ENCODE results near the gene PRPF31. TPM values are rescaled to one million over a fixed set of nuclear protein-coding genes. Genes with fewer than 3 reads are reported as not detected.

PRPF31 gene, protein sequence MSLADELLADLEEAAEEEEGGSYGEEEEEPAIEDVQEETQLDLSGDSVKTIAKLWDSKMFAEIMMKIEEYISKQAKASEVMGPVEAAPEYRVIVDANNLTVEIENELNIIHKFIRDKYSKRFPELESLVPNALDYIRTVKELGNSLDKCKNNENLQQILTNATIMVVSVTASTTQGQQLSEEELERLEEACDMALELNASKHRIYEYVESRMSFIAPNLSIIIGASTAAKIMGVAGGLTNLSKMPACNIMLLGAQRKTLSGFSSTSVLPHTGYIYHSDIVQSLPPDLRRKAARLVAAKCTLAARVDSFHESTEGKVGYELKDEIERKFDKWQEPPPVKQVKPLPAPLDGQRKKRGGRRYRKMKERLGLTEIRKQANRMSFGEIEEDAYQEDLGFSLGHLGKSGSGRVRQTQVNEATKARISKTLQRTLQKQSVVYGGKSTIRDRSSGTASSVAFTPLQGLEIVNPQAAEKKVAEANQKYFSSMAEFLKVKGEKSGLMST
- total RNA-seq: 39.5 TPM
- long read RNA-seq, transcript PRPF31-203 (13 exons, 2,269 nt): minor isoform, 6 of 94 reads
- long read RNA-seq, transcript PRPF31-201 (14 exons, 2,126 nt): major isoform, 64 of 94 reads
- long read RNA-seq, partial matches to known transcripts: 9 of 94 reads
- long read RNA-seq, other reads (novel, unspliced or antisense): 15 of 94 reads

- Histone ChIP-seq H3K36me3 (peaks cover 43% of the 10 kb centered on the region), H3K27me3 (ENCODE audit: low read depth) (no peaks in the 10 kb centered on the region), H3K4me1 (peaks cover 33% of the 10 kb centered on the region), H3K9me3 (replicated peaks) (no peaks in the 10 kb centered on the region), H3K27ac (replicated peaks) (peak within 1 kb of the TSS; percentile 93), H3K4me3 (peak within 1 kb of the TSS; percentile 90)
- TF ChIP-seq, protein P1, sequence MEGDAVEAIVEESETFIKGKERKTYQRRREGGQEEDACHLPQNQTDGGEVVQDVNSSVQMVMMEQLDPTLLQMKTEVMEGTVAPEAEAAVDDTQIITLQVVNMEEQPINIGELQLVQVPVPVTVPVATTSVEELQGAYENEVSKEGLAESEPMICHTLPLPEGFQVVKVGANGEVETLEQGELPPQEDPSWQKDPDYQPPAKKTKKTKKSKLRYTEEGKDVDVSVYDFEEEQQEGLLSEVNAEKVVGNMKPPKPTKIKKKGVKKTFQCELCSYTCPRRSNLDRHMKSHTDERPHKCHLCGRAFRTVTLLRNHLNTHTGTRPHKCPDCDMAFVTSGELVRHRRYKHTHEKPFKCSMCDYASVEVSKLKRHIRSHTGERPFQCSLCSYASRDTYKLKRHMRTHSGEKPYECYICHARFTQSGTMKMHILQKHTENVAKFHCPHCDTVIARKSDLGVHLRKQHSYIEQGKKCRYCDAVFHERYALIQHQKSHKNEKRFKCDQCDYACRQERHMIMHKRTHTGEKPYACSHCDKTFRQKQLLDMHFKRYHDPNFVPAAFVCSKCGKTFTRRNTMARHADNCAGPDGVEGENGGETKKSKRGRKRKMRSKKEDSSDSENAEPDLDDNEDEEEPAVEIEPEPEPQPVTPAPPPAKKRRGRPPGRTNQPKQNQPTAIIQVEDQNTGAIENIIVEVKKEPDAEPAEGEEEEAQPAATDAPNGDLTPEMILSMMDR (IDR thresholded peaks at IDR 0.05; ENCODE audit: borderline replicate concordance): no peak
- intact Hi-C loops (cut with micrococcal nuclease): no loop called here
- peak; percentile 97 for DNase-seq
These were observed at the start of gene PRPF31, which contains the start of gene TFPT for GRCh38 chr19:54115109-54116063. Gene PRPF31, plus strand, starts transcription at chr19:54115754. Its CDS starts 2,525 bp downstream, at chr19:54118279. Gene TFPT, minus strand, starts transcription at chr19:54115657. Its CDS starts 388 bp downstream, at chr19:54115269.

DNA sequence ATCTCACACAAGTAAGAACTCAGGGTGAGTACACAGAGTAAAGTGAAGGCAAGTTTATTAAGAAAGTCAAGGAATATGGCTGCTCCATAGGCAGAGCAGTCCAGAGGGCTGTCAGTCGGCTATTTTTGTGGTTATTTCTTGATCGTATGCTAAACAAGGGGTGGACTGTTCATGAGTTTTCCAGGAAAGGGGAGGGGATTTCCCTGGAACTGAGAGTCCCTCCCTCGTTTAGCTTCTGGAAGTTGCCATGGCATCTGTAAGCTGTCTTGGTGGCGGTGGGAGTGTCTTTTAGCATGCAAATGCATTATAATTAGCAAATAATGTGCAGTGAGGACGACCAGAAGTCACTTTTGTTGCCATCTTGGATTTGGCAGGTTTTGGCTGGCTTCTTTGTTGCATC, 46.1 kb upstream of the PRPF31 start:
- Histone ChIP-seq H3K27me3 (ENCODE audit: low read depth) (peaks cover 31% of the 10 kb centered on the region), H3K4me1 (no peaks in the 10 kb centered on the region), H3K27ac (replicated peaks) (no peak overlapping the region), H3K36me3 (no peaks in the 10 kb centered on the region), H3K4me3 (no peak overlapping the region), H3K9me3 (replicated peaks) (peaks cover 35% of the 10 kb centered on the region)
- no peak for DNase-seq
- TF ChIP-seq, protein P1 (IDR thresholded peaks at IDR 0.05; ENCODE audit: borderline replicate concordance): no peak
- intact Hi-C loops (cut with micrococcal nuclease): no loop called here

DNA sequence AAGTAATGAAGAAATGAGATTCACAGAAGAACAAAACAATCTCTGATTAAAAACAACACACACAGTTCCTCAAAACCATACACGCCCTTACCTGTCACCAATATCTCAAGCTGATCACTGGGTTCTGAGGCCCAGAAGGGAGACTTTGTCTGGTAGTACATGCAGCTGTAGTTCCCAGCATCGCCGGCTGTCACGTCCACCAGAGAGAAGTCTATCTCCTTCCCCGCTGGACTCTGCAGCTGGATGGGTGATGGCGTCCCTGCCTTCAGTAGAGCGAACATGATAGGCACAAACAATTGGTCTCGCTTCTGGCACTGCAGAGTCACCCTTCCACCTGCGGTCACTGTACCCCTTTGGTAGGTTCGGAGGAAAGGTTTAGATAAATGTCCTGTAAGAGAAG, 41.7 kb upstream of the PRPF31 start:
- Histone ChIP-seq H3K36me3 (no peaks in the 10 kb centered on the region), H3K27me3 (ENCODE audit: low read depth) (peaks cover 28% of the 10 kb centered on the region), H3K9me3 (replicated peaks) (peaks cover 29% of the 10 kb centered on the region), H3K4me3 (no peak overlapping the region), H3K4me1 (no peaks in the 10 kb centered on the region), H3K27ac (replicated peaks) (no peak overlapping the region)
- DNase-seq: no peak
- TF ChIP-seq, protein P1 (IDR thresholded peaks at IDR 0.05; ENCODE audit: borderline replicate concordance): no peak
- intact Hi-C loops (cut with micrococcal nuclease): no loop called here

DNA sequence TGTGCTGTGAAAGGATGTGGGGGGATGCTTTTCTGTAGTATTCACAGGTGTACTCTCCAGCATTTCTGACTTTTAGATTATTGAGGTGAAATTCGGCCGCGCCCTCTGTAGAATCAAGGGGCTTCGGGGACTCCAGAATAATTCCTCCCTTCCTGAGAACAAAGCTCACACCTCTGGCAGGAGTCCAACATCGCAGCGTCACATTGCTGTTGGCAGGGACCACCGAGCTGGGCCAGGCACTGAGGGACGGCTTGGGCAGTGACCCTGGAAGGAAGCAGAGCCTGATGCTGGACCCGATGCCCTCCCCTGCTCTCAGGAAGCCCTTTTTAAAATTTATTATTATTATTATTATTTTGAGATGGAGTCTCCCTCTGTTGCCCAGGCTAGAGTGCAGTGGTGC, 40.7 kb upstream of the PRPF31 start:
- no peak overlapping the region for H3K4me3 ChIP-seq
- no peaks in the 10 kb centered on the region for H3K36me3 ChIP-seq
- TF ChIP-seq, protein P1 (IDR thresholded peaks at IDR 0.05; ENCODE audit: borderline replicate concordance): no peak
- peaks cover 26% of the 10 kb centered on the region for H3K27me3 ChIP-seq (ENCODE audit: low read depth)
- no peak overlapping the region for H3K27ac ChIP-seq (replicated peaks)
- DNase-seq: no peak
- intact Hi-C loops (cut with micrococcal nuclease): no loop called here
- H3K4me1 ChIP-seq: no peaks in the 10 kb centered on the region
- H3K9me3 ChIP-seq (replicated peaks): peaks cover 24% of the 10 kb centered on the region

DNA sequence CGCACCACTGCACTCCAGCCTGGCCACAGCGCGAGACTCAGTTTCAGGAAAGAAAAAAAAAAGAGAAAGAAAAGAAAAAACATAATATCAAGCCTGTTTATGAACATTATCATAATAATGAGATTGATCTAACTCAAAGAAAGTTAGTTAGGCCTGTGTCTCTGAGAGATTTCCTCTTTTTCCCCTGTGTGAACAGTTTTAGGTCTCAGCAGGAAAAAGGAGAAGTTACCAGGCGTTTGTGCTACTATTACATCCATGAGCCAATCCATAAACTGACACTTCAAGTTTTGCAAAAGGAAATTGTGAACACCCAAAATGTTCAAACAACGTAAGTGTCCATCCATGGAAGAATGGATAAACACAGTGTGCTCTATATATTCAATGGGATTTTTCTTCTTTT, 38.2 kb upstream of the PRPF31 start:
- TF ChIP-seq, protein P1 (IDR thresholded peaks at IDR 0.05; ENCODE audit: borderline replicate concordance): no peak
- Histone ChIP-seq H3K27me3 (ENCODE audit: low read depth) (peaks cover 31% of the 10 kb centered on the region), H3K4me3 (no peak overlapping the region), H3K4me1 (no peaks in the 10 kb centered on the region), H3K36me3 (no peaks in the 10 kb centered on the region), H3K9me3 (replicated peaks) (peaks cover 33% of the 10 kb centered on the region), H3K27ac (replicated peaks) (no peak overlapping the region)
- no peak for DNase-seq
- intact Hi-C loops (cut with micrococcal nuclease): no loop called here
